ENCODE data around the gene TOGARAM1.

Gene TOGARAM1

DNA sequence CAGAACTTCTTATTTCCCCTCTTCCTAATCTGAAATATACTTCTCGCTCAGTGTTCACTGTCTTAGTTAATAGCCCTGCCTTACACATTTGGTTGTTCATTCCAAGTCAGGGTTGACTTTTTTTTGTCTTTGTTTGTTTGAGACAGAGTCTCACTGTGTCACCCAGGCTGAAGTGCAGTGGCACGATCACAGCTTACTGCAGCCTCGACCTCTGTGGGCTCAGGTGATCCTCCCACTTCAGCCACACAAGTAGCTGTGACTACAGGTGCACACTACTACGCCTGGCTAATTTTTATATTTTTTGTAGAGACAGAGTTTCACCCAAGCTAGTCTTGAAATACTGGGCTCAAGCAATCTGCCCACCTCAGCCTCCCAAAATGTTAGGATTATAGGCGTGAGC, 79.7 kb downstream of the TOGARAM1 start:
- H3K4me3 ChIP-seq (ENCODE audit: low read depth, low read length) = no peak overlapping the region
- TF ChIP-seq, protein P1, sequence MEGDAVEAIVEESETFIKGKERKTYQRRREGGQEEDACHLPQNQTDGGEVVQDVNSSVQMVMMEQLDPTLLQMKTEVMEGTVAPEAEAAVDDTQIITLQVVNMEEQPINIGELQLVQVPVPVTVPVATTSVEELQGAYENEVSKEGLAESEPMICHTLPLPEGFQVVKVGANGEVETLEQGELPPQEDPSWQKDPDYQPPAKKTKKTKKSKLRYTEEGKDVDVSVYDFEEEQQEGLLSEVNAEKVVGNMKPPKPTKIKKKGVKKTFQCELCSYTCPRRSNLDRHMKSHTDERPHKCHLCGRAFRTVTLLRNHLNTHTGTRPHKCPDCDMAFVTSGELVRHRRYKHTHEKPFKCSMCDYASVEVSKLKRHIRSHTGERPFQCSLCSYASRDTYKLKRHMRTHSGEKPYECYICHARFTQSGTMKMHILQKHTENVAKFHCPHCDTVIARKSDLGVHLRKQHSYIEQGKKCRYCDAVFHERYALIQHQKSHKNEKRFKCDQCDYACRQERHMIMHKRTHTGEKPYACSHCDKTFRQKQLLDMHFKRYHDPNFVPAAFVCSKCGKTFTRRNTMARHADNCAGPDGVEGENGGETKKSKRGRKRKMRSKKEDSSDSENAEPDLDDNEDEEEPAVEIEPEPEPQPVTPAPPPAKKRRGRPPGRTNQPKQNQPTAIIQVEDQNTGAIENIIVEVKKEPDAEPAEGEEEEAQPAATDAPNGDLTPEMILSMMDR (IDR thresholded peaks at IDR 0.05; ENCODE audit: low read depth, low read length, missing control alignments) = no peak
- in situ Hi-C loops (cut with HindIII; ENCODE audit: low sequenced_read_pairs) = no loop called here
- no peak for DNase-seq (ENCODE audit: low read depth)

DNA sequence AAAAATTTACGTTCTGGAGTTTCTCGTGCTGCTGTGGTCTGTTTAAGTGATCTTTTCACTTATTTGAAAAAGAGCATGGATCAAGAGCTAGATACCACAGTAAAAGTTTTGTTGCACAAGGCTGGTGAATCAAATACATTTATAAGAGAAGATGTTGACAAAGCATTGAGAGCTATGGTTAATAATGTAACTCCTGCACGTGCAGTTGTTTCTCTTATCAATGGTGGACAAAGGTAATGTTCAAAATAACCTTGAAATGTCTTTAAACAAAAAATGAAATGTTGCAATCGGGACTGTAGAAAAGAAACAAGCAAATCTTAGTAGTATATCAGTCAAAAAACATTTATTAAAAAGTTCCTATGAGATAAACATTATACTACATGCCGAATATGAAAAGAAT, 82.6 kb downstream of the TOGARAM1 start:
- no peak overlapping the region for H3K4me3 ChIP-seq (ENCODE audit: low read depth, low read length)
- no peak for DNase-seq (ENCODE audit: low read depth)
- TF ChIP-seq, protein P1 (IDR thresholded peaks at IDR 0.05; ENCODE audit: low read depth, low read length, missing control alignments) = no peak
- in situ Hi-C loops (cut with HindIII; ENCODE audit: low sequenced_read_pairs) = no loop called here

DNA sequence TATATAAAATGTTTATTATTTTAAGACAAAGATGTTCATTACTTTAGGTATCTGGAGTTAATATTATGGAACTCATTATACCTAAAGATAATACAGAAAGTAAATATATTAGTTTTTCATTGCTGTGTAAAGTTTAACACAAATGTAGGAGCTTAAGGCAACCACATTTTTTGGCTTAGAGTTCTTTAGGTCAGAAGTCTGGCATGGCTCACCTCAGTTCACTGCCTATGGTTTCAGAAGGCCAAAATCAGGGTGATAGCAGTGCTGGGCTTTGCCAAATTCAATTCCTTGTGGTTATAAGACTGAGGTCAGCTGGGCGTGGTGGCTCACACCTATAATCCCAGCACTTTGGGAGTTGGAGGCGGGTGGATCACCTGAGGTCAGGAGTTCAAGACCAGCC, 86.4 kb downstream of the TOGARAM1 start:
- H3K4me3 ChIP-seq (ENCODE audit: low read depth, low read length) = no peak overlapping the region
- TF ChIP-seq, protein P1 (IDR thresholded peaks at IDR 0.05; ENCODE audit: low read depth, low read length, missing control alignments) = no peak
- DNase-seq (ENCODE audit: low read depth) = no peak
- in situ Hi-C loops (cut with HindIII; ENCODE audit: low sequenced_read_pairs) = no loop called here

DNA sequence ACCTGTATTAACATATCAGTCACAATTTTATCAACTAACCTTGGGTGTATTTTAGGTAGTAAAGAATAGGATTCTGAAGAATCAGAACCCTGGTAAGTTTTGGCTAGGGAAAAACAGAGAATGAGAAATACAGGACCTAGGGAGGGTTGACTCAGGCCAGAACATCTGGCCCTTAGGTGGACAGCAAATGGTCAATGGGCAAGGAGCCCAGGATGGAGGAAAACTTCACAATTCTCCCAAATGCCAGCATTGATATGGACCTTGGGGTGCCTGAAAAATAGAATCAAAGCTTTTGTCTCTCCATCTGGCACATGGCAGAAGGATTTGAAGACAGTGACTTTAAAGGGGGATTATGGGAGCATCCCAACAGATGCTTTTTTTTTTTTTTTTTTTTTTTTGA, 89.2 kb downstream of the TOGARAM1 start:
- H3K4me3 ChIP-seq (ENCODE audit: low read depth, low read length) = no peak overlapping the region
- in situ Hi-C loops (cut with HindIII; ENCODE audit: low sequenced_read_pairs) = no loop called here
- TF ChIP-seq, protein P1 (IDR thresholded peaks at IDR 0.05; ENCODE audit: low read depth, low read length, missing control alignments) = no peak
- DNase-seq (ENCODE audit: low read depth) = no peak

DNA sequence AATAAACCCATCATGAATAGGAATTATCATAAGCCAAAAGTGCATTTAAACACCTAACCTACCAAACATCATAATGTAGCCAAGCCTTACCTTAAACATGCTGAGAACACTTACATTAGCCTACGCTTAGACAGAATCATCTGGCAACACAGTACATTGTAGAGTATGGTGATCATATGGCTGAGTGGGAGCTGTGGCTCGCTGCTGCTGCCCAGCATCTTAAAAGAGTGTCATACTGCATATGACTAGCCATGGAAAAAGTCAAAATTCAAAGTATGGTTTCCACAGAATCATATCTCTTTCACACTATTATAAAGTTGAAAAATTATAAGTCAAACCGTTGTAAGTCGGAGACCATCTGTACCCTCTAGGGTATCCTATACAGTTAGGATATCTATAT, 89.9 kb downstream of the TOGARAM1 start:
- in situ Hi-C loops (cut with HindIII; ENCODE audit: low sequenced_read_pairs) = no loop called here
- H3K4me3 ChIP-seq (ENCODE audit: low read depth, low read length) = no peak overlapping the region
- TF ChIP-seq, protein P1 (IDR thresholded peaks at IDR 0.05; ENCODE audit: low read depth, low read length, missing control alignments) = no peak
- no peak for DNase-seq (ENCODE audit: low read depth)

DNA sequence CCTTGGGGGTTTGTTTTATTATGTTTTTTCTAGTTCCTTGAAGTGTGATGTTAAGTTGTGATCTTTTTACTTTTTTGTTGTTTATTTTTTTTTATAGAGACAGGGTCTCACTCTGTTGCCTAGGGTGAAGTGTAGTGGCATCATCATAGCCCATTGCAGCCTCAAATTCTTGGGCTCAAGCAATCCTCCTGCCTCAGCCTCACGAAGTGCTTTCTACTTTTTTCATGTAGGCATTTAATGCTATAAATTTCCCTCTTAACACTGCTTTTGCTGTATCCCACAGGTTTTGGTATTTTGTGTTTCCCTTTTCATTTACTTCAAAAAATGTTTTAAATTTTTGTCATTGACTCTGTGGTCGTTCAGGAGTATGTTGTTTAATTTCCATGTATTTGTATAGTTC, 95.4 kb downstream of the TOGARAM1 start:
- DNase-seq (ENCODE audit: low read depth) = no peak
- H3K4me3 ChIP-seq (ENCODE audit: low read depth, low read length) = no peak overlapping the region
- TF ChIP-seq, protein P1 (IDR thresholded peaks at IDR 0.05; ENCODE audit: low read depth, low read length, missing control alignments) = no peak
- in situ Hi-C loops (cut with HindIII; ENCODE audit: low sequenced_read_pairs) = no loop called here

DNA sequence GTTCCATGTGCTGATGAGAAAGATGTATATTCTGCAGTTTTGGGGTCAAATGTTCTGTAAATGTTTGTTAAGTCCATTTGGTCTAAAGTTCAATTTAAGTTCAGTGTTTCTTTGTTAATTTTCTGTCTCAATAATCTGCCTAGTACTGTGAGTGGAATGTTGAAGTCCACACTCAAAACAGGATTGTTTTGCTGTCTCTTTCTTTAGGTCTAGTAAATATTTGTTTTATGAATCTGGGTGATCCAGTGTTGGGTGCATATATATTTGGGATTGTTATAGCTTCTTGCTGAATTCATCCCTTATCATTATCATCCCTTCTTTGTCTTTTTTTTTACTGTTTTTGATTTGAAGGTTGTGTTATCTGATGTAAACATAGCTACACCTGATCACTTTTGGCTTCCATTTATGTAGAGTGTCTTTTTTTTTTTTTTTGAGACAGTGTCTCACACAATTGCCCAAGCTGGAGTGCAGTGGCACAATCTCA, 95.9 kb downstream of the TOGARAM1 start:
- in situ Hi-C loops (cut with HindIII; ENCODE audit: low sequenced_read_pairs) = no loop called here
- H3K4me3 ChIP-seq (ENCODE audit: low read depth, low read length) = no peak overlapping the region
- no peak for DNase-seq (ENCODE audit: low read depth)
- TF ChIP-seq, protein P1 (IDR thresholded peaks at IDR 0.05; ENCODE audit: low read depth, low read length, missing control alignments) = no peak
